Activated CD8-positive, alpha-beta T cell treated with anti-CD3 and anti-CD28 coated beads for 36 hours (primary cell): ENCODE data around the gene EMX2. TPM values are rescaled to one million over a fixed set of nuclear protein-coding genes. Genes with fewer than 3 reads are reported as not detected.

Source experiments
- ATAC-seq: fragments of 200-7000 bp; cut with Tn5 transposase; one replicate; pipeline ENCODE4 v1.10.0; 2021; ENCODE audit warnings: mild to moderate bottlenecking, moderate library complexity
- CTCF ChIA-PET: fragments of 350-600 bp; sonication (Branson Sonifier 250); formaldehyde crosslinking; loops from one replicate; lab custom pipeline; 2021; ENCODE audit warnings: antibody characterized with exemption; lab: Charles Lee
- POLR2A ChIA-PET: fragments of 350-600 bp; sonication (Branson Sonifier 250); formaldehyde crosslinking; loops from one replicate; lab custom pipeline; 2021; ENCODE audit warnings: antibody characterized with exemption; lab: Charles Lee
- DNase-seq: peaks from one replicate; pipeline ENCODE4 v3.0.0-alpha.2; 2020
- H3K27ac Mint-ChIP-seq: one replicate; pipeline ENCODE4 v1.8.0; 2021; ENCODE audit warnings: mild to moderate bottlenecking, mixed read lengths
- H3K27me3 Mint-ChIP-seq: one replicate; pipeline ENCODE4 v1.8.0; 2021; ENCODE audit warnings: mixed read lengths
- H3K36me3 Mint-ChIP-seq: one replicate; pipeline ENCODE4 v1.8.0; 2021; ENCODE audit warnings: low read depth, mixed read lengths
- H3K4me1 Mint-ChIP-seq: one replicate; pipeline ENCODE4 v1.8.0; 2021; ENCODE audit warnings: low read depth, mixed read lengths
- H3K4me3 Mint-ChIP-seq: one replicate; pipeline ENCODE4 v1.8.0; 2021; ENCODE audit warnings: mild to moderate bottlenecking, moderate library complexity, mixed read lengths
- H3K9me3 Mint-ChIP-seq: one replicate; pipeline ENCODE4 v1.8.0; 2021; ENCODE audit warnings: mixed read lengths
- intact Hi-C: fragments of 100-400 bp; cut with micrococcal nuclease; formaldehyde crosslinking; loops from one replicate; pipeline ENCODE4 v1.10.0; 2022
- total RNA-seq, 2 experiments: library from RNA; stranded (reverse); gene quantifications; one replicate each; pipeline ENCODE4 v1.2.3, GENCODE V29; 2021
- TF ChIP-seq, protein P1 (sequence below): fragments of 200-600 bp; IDR thresholded peaks from one replicate; pipeline ENCODE4 v1.8.0; 2022; ENCODE audit warnings: antibody characterized with exemption, mild to moderate bottlenecking

Gene EMX2
- total RNA-seq, 2 experiments from 2014 or later = not detected

DNA sequence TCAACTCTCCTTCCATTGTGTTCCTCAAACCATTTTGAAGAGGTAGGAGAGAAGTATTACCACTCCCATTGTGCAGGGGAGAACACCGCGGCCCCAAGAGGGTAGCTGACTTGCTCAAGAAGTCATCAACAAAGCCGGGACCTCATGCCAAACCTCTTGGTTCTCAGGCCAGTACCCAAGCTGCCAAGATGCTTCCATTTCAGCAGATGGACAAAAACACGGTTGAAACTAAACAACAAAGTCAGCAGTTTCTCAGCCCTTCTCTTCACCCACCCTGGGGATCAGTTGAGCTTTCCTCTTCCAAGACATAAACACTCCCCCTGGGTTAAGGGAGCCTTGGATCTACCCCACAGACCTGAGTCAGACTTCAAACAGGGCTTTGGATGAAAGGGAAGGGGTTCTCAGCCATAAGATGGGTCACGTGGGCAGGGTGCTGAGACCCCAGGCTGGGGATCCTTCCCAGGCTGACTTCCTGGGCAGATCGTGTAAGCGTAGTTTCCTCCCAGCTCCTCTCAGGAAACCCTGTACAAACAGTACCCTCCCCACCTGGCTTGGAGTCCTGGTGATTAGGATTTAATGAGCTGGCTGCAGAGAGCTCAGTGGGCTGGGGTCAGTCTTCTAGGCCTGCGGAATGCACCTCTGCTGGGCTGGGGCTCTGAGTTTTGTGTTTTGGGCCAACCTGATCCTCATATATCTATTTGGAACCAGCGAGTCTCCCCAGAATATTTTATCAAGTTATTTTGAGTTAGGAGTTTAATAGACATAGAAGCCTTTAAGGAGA lies 27.3 kb downstream of the EMX2 start:
- POLR2A ChIA-PET = no interaction called here
- DNase-seq (no peak), ATAC-seq (no peak)
- Mint-ChIP-seq H3K36me3 (no peaks in the 10 kb centered on the region), H3K9me3 (no peaks in the 10 kb centered on the region), H3K4me3 (no peak overlapping the region), H3K27ac (no peak overlapping the region), H3K27me3 (peaks cover 21% of the 10 kb centered on the region), H3K4me1 (no peaks in the 10 kb centered on the region)
- CTCF ChIA-PET = no interaction called here
- intact Hi-C loops = no loop called here
- TF ChIP-seq, protein P1, sequence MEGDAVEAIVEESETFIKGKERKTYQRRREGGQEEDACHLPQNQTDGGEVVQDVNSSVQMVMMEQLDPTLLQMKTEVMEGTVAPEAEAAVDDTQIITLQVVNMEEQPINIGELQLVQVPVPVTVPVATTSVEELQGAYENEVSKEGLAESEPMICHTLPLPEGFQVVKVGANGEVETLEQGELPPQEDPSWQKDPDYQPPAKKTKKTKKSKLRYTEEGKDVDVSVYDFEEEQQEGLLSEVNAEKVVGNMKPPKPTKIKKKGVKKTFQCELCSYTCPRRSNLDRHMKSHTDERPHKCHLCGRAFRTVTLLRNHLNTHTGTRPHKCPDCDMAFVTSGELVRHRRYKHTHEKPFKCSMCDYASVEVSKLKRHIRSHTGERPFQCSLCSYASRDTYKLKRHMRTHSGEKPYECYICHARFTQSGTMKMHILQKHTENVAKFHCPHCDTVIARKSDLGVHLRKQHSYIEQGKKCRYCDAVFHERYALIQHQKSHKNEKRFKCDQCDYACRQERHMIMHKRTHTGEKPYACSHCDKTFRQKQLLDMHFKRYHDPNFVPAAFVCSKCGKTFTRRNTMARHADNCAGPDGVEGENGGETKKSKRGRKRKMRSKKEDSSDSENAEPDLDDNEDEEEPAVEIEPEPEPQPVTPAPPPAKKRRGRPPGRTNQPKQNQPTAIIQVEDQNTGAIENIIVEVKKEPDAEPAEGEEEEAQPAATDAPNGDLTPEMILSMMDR = no peak

DNA sequence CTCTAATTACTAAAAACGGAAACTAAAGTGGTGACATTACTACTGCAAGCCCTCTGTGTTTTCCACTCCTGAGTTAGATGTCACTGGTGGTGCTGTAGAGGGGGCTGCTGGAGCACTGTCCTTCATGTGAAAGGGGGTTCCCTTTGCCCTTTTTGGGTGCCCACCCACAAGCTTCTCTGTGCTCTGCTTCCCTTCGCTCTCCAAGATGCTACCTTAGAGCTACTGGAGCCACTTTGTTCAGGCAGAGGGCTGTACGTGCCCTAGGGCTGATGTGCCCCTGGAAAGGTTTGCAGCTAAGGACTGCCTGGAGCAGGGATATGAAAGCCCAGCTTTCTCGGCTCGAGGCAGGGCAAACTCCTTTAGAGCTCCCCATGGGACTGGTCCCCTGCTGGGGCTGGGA lies 28.3 kb downstream of the EMX2 start:
- Mint-ChIP-seq H3K27ac (no peak overlapping the region), H3K4me3 (no peak overlapping the region), H3K27me3 (peaks cover 21% of the 10 kb centered on the region), H3K36me3 (no peaks in the 10 kb centered on the region), H3K9me3 (no peaks in the 10 kb centered on the region), H3K4me1 (no peaks in the 10 kb centered on the region)
- ChIA-PET CTCF (no interaction called here), POLR2A (no interaction called here)
- TF ChIP-seq, protein P1 = no peak
- no peak for DNase-seq
- no peak for ATAC-seq
- intact Hi-C loops = no loop called here

DNA sequence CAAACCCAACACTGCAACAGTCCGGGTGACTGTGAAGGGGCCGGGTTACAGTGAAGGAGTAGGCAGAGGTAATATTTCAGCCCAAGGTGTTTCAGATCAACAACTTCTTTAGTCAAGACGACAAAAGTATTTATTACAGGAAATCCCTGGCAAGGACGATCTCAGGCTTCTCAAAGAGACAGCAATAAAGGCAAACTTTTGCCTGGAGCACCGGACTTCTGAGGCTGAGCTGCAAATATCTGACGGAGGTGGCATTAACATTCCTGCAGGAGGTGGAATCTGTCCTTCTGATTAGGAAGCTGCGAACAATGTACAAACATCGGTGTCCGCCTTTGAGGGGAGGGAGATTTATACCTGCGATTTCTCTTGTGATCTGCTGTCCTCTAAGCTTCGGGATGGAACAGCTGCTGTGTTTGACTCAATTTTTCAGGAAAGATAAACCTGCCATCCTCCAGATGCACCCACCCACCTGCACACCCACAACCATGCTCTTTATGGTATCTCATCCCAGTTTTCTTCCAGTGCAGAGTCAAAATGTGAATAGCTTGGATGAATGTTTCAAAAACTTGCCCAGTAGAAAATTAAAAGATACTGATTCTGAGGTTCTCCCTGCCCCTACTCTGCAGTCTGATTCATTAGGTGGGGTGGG lies 32.1 kb downstream of the EMX2 start:
- ATAC-seq (no peak), DNase-seq (no peak)
- H3K36me3 Mint-ChIP-seq = no peaks in the 10 kb centered on the region
- no peak overlapping the region for H3K27ac Mint-ChIP-seq
- H3K27me3 Mint-ChIP-seq = peaks cover 24% of the 10 kb centered on the region
- ChIA-PET POLR2A (no interaction called here), CTCF (interaction anchor here (1.7 kb wide), 1 partner anchor 78 kb away, joined by 3 read pairs; no protein-coding TSS in a partner anchor)
- H3K4me3 Mint-ChIP-seq = no peak overlapping the region
- no peaks in the 10 kb centered on the region for H3K9me3 Mint-ChIP-seq
- no peaks in the 10 kb centered on the region for H3K4me1 Mint-ChIP-seq
- TF ChIP-seq, protein P1 = no peak
- intact Hi-C loops = no loop called here

DNA sequence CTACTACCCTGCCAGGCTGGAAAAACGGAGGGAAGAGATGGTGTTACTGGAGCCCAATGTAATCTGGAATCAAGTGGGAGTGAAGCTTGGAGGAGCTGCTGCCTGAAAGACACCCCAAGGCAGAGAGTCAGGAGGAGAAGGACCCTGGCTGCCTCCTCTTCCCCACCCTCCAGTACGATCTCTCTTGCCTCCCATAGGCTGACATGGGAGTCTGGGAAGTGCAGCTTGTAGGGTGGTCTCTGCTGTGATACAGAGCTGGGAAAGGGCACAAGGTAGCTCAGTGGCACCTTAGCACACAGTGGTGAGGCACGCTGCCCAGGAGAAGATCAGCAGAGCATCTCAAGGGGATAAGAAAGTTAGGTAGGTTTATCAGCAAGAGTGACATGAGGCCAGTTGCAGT lies 35.9 kb downstream of the EMX2 start:
- Mint-ChIP-seq H3K36me3 (no peaks in the 10 kb centered on the region), H3K4me1 (no peaks in the 10 kb centered on the region), H3K4me3 (no peak overlapping the region), H3K27me3 (peaks cover 12% of the 10 kb centered on the region), H3K9me3 (no peaks in the 10 kb centered on the region), H3K27ac (no peak overlapping the region)
- ChIA-PET CTCF (no interaction called here), POLR2A (no interaction called here)
- DNase-seq (no peak), ATAC-seq (no peak)
- TF ChIP-seq, protein P1 = no peak
- intact Hi-C loops = no loop called here

DNA sequence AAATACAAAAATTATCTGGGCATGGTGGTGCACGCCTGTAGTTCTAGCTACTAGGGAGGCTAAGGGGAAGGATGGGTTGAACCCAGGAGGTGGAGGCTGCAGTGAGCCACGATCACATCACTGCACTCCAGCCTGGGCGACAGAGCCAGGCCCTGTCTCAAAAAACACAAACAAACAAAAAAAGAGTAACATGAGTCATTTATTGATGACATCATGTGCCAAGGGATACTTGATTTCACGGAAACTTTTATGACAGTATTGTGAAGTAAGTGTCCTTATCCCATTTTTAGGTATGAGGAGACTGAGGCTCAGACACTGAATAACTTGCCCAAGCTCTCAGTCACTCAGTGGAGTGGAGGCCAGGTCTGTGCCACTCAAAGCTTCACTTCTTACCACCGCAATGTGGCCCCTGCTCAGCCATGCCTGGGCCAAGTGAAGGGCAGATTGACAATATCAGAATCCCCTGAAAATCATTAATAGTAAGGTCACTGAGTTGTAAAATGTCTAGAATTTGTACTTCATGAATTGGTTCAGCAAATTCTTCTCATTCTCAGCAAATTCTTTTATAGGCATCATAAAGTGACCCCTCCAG lies 36.5 kb downstream of the EMX2 start:
- TF ChIP-seq, protein P1 = no peak
- Mint-ChIP-seq H3K4me3 (no peak overlapping the region), H3K27ac (no peak overlapping the region), H3K4me1 (no peaks in the 10 kb centered on the region), H3K36me3 (no peaks in the 10 kb centered on the region), H3K27me3 (peaks cover 16% of the 10 kb centered on the region), H3K9me3 (no peaks in the 10 kb centered on the region)
- intact Hi-C loops = no loop called here
- ChIA-PET CTCF (no interaction called here), POLR2A (interaction anchor here (0.5 kb wide), 1 partner anchor 34 kb away, joined by 3 read pairs; no protein-coding TSS in a partner anchor)
- ATAC-seq (no peak), DNase-seq (no peak)
